ENCODE data around the gene PEX5. TPM values are rescaled to one million over a fixed set of nuclear protein-coding genes. Genes with fewer than 3 reads are reported as not detected.

Gene PEX5
- total and polyA plus RNA-seq, 2 experiments from 2014 or later = 7.5 to 72.0 TPM

DNA sequence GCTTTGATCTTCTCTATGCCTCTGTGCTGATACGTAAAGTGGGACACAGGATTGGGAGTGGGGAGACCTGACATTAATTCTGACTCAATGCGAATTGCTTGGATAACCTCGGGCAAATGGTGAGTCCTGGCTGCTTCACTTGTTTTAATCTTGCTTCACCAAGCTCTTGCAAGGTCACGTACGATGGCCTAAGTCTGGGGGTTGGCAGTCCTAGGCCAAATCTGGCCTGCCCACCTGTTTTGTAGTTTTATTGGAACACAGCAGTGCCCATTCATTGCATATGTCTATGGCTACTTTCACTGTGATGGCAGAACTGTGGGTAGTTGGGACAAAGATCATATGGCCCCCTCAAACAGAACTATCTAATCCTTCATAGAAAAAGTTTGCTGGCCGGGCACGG, 45.9 kb upstream of the PEX5 start:
- Mint-ChIP-seq H3K36me3 (ENCODE audit: low read depth) (peaks cover 23% of the 10 kb centered on the region), H3K27me3 (ENCODE audit: insufficient read depth, low read depth, poor library complexity) (peaks cover 4% of the 10 kb centered on the region), H3K9me3 (no peaks in the 10 kb centered on the region; the same call in 2 of the 3 replicates), H3K4me3 (no peak overlapping the region), H3K4me1 (no peaks in the 10 kb centered on the region), H3K27ac (no peak overlapping the region)
- no peak overlapping the region for H3K27ac ChIP-seq (ENCODE audit: low read depth)
- no peaks in the 10 kb centered on the region for H3K36me3 ChIP-seq (ENCODE audit: insufficient read depth)
- no peaks in the 10 kb centered on the region for H3K79me2 ChIP-seq (replicated peaks; ENCODE audit: insufficient read depth)
- no peaks in the 10 kb centered on the region for H4K20me1 ChIP-seq (replicated peaks; ENCODE audit: insufficient read depth)
- no peak overlapping the region for H3K4me2 ChIP-seq
- DNase-seq (ENCODE audit: low spot score) (no peak), ATAC-seq (no peak)
- H3K9me2 ChIP-seq (ENCODE audit: insufficient read depth) = 0 out of 2 replicates have a peak, but pooled peaks cover 3% of the 10 kb centered on the region
- H3K4me1 ChIP-seq (ENCODE audit: insufficient read depth) = no peaks in the 10 kb centered on the region
- no peak for TF ChIP-seq EZH2 (IDR thresholded peaks at IDR 0.05; ENCODE audit: low read depth, unreplicated experiment)
- H3K4me3 ChIP-seq = no peak overlapping the region
- H3K27me3 ChIP-seq (ENCODE audit: insufficient read depth) = no peaks in the 10 kb centered on the region
- no peaks in the 10 kb centered on the region for H3F3A ChIP-seq (replicated peaks; ENCODE audit: low read depth)
- no peak overlapping the region for H2AFZ ChIP-seq

DNA sequence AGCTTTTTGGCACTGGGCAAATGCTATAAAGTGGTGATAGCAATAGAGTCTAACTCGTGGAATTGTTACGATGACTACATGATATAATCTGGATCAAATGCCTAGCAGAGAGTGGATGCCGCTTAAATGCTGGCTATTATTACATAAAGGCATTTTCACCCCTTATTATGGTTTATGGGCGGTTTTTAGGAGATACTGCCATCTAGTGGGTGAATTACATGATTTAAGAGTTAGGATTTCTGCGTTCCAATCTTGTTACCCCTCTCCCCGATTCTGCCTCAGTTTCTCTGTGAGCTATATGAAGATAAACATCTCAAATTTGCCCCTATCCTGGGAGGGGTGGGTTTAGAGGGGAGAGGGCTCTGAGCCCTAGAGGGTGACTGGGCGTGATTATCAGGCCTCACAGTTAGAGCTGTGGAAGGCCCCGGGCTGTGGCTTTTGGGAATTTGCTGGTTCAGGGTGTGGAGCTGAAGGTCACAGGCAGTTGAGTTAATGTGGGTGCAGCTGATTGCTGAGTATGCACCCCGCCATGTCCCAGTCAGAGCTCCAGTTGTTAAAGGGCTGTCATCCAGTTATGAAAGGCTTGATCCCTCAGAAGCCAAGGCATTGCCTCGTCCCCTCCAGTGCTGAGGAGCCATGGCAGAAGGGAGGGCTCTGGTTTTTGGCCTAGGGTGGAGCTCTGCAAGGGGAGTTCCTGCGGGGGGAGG, 44.9 kb upstream of the PEX5 start:
- H3K4me3 ChIP-seq = no peak overlapping the region
- no peaks in the 10 kb centered on the region for H3K27me3 ChIP-seq (ENCODE audit: insufficient read depth)
- H3K27me3 Mint-ChIP-seq (ENCODE audit: insufficient read depth, low read depth, poor library complexity) = peaks cover 4% of the 10 kb centered on the region
- no peaks in the 10 kb centered on the region for H3K4me1 Mint-ChIP-seq
- H3K27ac ChIP-seq (ENCODE audit: low read depth) = no peak overlapping the region
- H3K27ac Mint-ChIP-seq = no peak overlapping the region
- H3K36me3 Mint-ChIP-seq (ENCODE audit: low read depth) = peaks cover 16% of the 10 kb centered on the region
- H3K36me3 ChIP-seq (ENCODE audit: insufficient read depth) = no peaks in the 10 kb centered on the region; the same call in 1 of the 2 replicates
- ATAC-seq (peak; percentile 15; the same call in 1 of the 3 replicates), DNase-seq (ENCODE audit: low spot score) (peak; percentile 57)
- H2AFZ ChIP-seq = no peak overlapping the region
- no peak overlapping the region for H3K4me2 ChIP-seq
- H3F3A ChIP-seq (replicated peaks; ENCODE audit: low read depth) = no peaks in the 10 kb centered on the region
- no peaks in the 10 kb centered on the region for H3K4me1 ChIP-seq (ENCODE audit: insufficient read depth)
- no peak overlapping the region for H3K4me3 Mint-ChIP-seq
- no peaks in the 10 kb centered on the region; the same call in 2 of the 3 replicates for H3K9me3 Mint-ChIP-seq
- H3K79me2 ChIP-seq (replicated peaks; ENCODE audit: insufficient read depth) = no peaks in the 10 kb centered on the region
- TF ChIP-seq, protein P1, sequence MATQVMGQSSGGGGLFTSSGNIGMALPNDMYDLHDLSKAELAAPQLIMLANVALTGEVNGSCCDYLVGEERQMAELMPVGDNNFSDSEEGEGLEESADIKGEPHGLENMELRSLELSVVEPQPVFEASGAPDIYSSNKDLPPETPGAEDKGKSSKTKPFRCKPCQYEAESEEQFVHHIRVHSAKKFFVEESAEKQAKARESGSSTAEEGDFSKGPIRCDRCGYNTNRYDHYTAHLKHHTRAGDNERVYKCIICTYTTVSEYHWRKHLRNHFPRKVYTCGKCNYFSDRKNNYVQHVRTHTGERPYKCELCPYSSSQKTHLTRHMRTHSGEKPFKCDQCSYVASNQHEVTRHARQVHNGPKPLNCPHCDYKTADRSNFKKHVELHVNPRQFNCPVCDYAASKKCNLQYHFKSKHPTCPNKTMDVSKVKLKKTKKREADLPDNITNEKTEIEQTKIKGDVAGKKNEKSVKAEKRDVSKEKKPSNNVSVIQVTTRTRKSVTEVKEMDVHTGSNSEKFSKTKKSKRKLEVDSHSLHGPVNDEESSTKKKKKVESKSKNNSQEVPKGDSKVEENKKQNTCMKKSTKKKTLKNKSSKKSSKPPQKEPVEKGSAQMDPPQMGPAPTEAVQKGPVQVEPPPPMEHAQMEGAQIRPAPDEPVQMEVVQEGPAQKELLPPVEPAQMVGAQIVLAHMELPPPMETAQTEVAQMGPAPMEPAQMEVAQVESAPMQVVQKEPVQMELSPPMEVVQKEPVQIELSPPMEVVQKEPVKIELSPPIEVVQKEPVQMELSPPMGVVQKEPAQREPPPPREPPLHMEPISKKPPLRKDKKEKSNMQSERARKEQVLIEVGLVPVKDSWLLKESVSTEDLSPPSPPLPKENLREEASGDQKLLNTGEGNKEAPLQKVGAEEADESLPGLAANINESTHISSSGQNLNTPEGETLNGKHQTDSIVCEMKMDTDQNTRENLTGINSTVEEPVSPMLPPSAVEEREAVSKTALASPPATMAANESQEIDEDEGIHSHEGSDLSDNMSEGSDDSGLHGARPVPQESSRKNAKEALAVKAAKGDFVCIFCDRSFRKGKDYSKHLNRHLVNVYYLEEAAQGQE (IDR thresholded peaks at IDR 0.05; ENCODE audit: unreplicated experiment) = no peak
- TF ChIP-seq, protein P2, sequence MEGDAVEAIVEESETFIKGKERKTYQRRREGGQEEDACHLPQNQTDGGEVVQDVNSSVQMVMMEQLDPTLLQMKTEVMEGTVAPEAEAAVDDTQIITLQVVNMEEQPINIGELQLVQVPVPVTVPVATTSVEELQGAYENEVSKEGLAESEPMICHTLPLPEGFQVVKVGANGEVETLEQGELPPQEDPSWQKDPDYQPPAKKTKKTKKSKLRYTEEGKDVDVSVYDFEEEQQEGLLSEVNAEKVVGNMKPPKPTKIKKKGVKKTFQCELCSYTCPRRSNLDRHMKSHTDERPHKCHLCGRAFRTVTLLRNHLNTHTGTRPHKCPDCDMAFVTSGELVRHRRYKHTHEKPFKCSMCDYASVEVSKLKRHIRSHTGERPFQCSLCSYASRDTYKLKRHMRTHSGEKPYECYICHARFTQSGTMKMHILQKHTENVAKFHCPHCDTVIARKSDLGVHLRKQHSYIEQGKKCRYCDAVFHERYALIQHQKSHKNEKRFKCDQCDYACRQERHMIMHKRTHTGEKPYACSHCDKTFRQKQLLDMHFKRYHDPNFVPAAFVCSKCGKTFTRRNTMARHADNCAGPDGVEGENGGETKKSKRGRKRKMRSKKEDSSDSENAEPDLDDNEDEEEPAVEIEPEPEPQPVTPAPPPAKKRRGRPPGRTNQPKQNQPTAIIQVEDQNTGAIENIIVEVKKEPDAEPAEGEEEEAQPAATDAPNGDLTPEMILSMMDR (conservative IDR thresholded peaks at IDR 0.05; ENCODE audit: low read depth in 2 of 2) = peak; percentile 64 to 72
- no peaks in the 10 kb centered on the region for H3K9me2 ChIP-seq (ENCODE audit: insufficient read depth)
- no peaks in the 10 kb centered on the region; the same call in 1 of the 2 replicates for H4K20me1 ChIP-seq (replicated peaks; ENCODE audit: insufficient read depth)
